Vagina (tissue), 2 donors: ENCODE data around the gene TP53TG5. TPM values are rescaled to one million over a fixed set of nuclear protein-coding genes. Genes with fewer than 3 reads are reported as not detected.
A peak's percentile ranks its signal among the peaks of the same experiment; 100 is the strongest.

Source experiments
- DNase-seq, 2 donors: peaks; one replicate each; pipeline ENCODE4 v3.0.0-alpha.2; 2017; ENCODE audit errors: extremely low spot score in 2 of 2
- H3K27ac ChIP-seq: fragments of 200-600 bp; sonication (generic); one replicate; pipeline ENCODE4 v1.5.1; 2019
- H3K27me3 ChIP-seq: fragments of 200-600 bp; sonication (generic); one replicate; pipeline ENCODE4 v1.5.1; 2019
- H3K36me3 ChIP-seq, 2 donors: fragments of 200-600 bp; sonication (generic); one replicate each; pipeline ENCODE4 v1.5.1; 2017 to 2019
- H3K4me1 ChIP-seq: fragments of 200-600 bp; sonication (generic); one replicate; pipeline ENCODE4 v1.5.1; 2019
- H3K4me3 ChIP-seq, 2 donors: fragments of 200-600 bp; sonication (generic); 1 replicate in 1 of 2; 2 replicates in 1 of 2; pipeline ENCODE4 v1.5.1; 2016 to 2019
- H3K9me3 ChIP-seq: fragments of 200-600 bp; sonication (generic); one replicate; pipeline ENCODE4 v1.5.1; 2019
- POLR2A ChIP-seq, 2 donors: fragments of 450-650 bp; IDR thresholded peaks; one replicate each; pipeline ENCODE4 v1.6.1; 2017; ENCODE audit warnings: antibody characterized with exemption in 2 of 2, mild to moderate bottlenecking in 2 of 2, moderate library complexity in 2 of 2
- POLR2AphosphoS5 ChIP-seq, 2 donors: sonication (generic); formaldehyde crosslinking; IDR thresholded peaks; one replicate each; pipeline ENCODE4 v1.9.0; 2017; ENCODE audit warnings: antibody characterized with exemption in 2 of 2, mild to moderate bottlenecking in 2 of 2, low read depth in 1 of 2; ENCODE audit not compliant: insufficient read depth in 1 of 2
- intact Hi-C: fragments of 100-400 bp; cut with DNase I; formaldehyde crosslinking; loops from one replicate; pipeline ENCODE4 v1.15.1; 2023
- total RNA-seq: library from RNA; depleted of rRNA; stranded (reverse); fragments of >200 nt; gene quantifications from one replicate; pipeline ENCODE4 v1.2.3, GENCODE V29; 2016
- TF ChIP-seq, protein P1 (sequence below), 3 experiments: fragments of 450-650 bp in 2 of 3; fragments of 200-600 bp in 1 of 3; sonication (generic) in 1 of 3; IDR thresholded peaks; one replicate each; pipeline ENCODE4 v1.5.1; 2017 to 2019; ENCODE audit warnings: antibody characterized with exemption in 3 of 3, mild to moderate bottlenecking in 2 of 3, moderate library complexity in 2 of 3

TP53TG5 gene
- total RNA-seq, 1 donor from 2014 or later = not detected

GRCh38 chr20:45390931-45391330, 12.8 kb upstream of the TP53TG5 start:
- TF ChIP-seq POLR2AphosphoS5 (IDR thresholded peaks at IDR 0.05; ENCODE audit: insufficient read depth in 1 of 2, low read depth in 1 of 2) = no peak
- TF ChIP-seq POLR2A (IDR thresholded peaks at IDR 0.05) = no peak

DNA sequence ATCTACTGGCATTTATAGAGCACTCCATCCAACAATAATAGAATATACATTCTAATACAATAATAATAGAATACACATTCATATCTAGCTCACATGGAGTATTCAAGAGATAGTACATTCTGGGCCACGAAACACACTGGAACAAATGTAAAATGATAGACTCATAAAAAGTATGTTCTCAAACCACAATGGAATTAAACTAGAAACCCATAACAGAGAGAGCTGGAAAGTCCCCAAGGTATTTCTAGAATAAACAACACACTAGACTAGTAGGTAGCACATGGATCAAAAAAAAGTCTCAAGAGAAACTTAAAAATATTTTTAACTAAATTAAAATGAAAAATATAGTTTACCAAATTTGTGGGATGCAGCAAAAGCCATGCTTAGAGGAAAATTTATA, 9.1 kb upstream of the TP53TG5 start:
- no peak for DNase-seq
- Histone ChIP-seq H3K27ac (no peak overlapping the region), H3K4me3 (no peak overlapping the region), H3K4me1 (no peaks in the 10 kb centered on the region), H3K36me3 (no peaks in the 10 kb centered on the region), H3K9me3 (no peaks in the 10 kb centered on the region), H3K27me3 (no peaks in the 10 kb centered on the region)
- TF ChIP-seq POLR2A (IDR thresholded peaks at IDR 0.05) = no peak
- intact Hi-C loops = no loop called here

More at GRCh38 chr20:45390931-45391330, 12.8 kb upstream of the TP53TG5 start:
- intact Hi-C loops = no loop called here
- no peaks in the 10 kb centered on the region for H3K27me3 ChIP-seq
- H3K27ac ChIP-seq = no peak overlapping the region
- H3K9me3 ChIP-seq = no peaks in the 10 kb centered on the region
- H3K36me3 ChIP-seq = no peaks in the 10 kb centered on the region
- no peaks in the 10 kb centered on the region for H3K4me1 ChIP-seq
- no peak overlapping the region for H3K4me3 ChIP-seq
- DNase-seq = no peak

DNA sequence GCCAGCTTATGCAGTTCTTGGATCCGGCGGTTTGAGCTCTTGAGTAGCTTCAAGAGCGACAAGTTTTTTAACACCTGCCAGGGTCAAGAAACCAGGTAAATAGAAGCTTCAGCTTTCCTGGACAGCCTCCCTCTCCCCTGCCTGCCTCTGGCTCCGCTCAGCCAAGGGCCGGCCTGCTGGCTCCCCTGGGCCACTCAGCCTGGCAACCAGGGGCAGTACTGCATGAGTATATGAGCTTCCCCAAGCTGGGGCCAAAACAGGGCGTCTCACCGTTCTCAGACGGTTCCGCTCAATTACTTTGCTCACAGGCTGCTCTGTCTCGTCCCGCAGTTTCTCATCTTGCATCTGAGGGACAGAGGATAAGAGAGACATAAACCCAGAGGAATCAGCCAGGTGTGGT, 856 bp downstream of the TP53TG5 start:
- no peak for TF ChIP-seq POLR2AphosphoS5 (IDR thresholded peaks at IDR 0.05; ENCODE audit: insufficient read depth in 1 of 2, low read depth in 1 of 2)
- TF ChIP-seq, protein P1, sequence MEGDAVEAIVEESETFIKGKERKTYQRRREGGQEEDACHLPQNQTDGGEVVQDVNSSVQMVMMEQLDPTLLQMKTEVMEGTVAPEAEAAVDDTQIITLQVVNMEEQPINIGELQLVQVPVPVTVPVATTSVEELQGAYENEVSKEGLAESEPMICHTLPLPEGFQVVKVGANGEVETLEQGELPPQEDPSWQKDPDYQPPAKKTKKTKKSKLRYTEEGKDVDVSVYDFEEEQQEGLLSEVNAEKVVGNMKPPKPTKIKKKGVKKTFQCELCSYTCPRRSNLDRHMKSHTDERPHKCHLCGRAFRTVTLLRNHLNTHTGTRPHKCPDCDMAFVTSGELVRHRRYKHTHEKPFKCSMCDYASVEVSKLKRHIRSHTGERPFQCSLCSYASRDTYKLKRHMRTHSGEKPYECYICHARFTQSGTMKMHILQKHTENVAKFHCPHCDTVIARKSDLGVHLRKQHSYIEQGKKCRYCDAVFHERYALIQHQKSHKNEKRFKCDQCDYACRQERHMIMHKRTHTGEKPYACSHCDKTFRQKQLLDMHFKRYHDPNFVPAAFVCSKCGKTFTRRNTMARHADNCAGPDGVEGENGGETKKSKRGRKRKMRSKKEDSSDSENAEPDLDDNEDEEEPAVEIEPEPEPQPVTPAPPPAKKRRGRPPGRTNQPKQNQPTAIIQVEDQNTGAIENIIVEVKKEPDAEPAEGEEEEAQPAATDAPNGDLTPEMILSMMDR (IDR thresholded peaks at IDR 0.05) = no peak
- TF ChIP-seq POLR2A (IDR thresholded peaks at IDR 0.05) = no peak
- H3K27ac ChIP-seq = no peak overlapping the region
- H3K4me3 ChIP-seq = no peak overlapping the region
- intact Hi-C loops = no loop called here
- H3K36me3 ChIP-seq = no peaks in the 10 kb centered on the region
- DNase-seq = no peak
- H3K27me3 ChIP-seq = no peaks in the 10 kb centered on the region
- H3K4me1 ChIP-seq = peaks cover 15% of the 10 kb centered on the region
- H3K9me3 ChIP-seq = no peaks in the 10 kb centered on the region

- intact Hi-C loops = loop anchor here (5.0 kb wide), 1 partner anchor 57 kb away; no protein-coding TSS in a partner anchor
Measured at GRCh38 chr20:45374966-45375365, 3.2 kb downstream of the TP53TG5 start.

GRCh38 chr20:45374101-45374467, 4.0 kb downstream of the TP53TG5 start:
- Histone ChIP-seq H3K27ac (peak overlapping the region; percentile 83), H3K9me3 (no peaks in the 10 kb centered on the region), H3K4me1 (peaks cover 16% of the 10 kb centered on the region), H3K4me3 (peak overlapping the region; percentile 45 to 46), H3K27me3 (no peaks in the 10 kb centered on the region), H3K36me3 (no peaks in the 10 kb centered on the region)
- peak in 1 of 2 donors; percentile 65 for DNase-seq
- intact Hi-C loops = loop anchor here (5.0 kb wide), 1 partner anchor 58 kb away; no protein-coding TSS in a partner anchor
- TF ChIP-seq, protein P1 (IDR thresholded peaks at IDR 0.05) = peak in 1 of 3 experiments; percentile 10
- no peak for TF ChIP-seq POLR2A (IDR thresholded peaks at IDR 0.05)
- TF ChIP-seq POLR2AphosphoS5 (IDR thresholded peaks at IDR 0.05; ENCODE audit: insufficient read depth in 1 of 2, low read depth in 1 of 2) = no peak

More at GRCh38 chr20:45374966-45375365, 3.2 kb downstream of the TP53TG5 start:
- no peak overlapping the region for H3K4me3 ChIP-seq
- H3K27ac ChIP-seq = no peak overlapping the region
- H3K9me3 ChIP-seq = no peaks in the 10 kb centered on the region
- TF ChIP-seq POLR2AphosphoS5 (IDR thresholded peaks at IDR 0.05; ENCODE audit: insufficient read depth in 1 of 2, low read depth in 1 of 2) = no peak
- TF ChIP-seq, protein P1 (IDR thresholded peaks at IDR 0.05) = no peak
- no peak for TF ChIP-seq POLR2A (IDR thresholded peaks at IDR 0.05)
- H3K4me1 ChIP-seq = peaks cover 16% of the 10 kb centered on the region
- peak in 1 of 2 donors; percentile 78 for DNase-seq
- H3K27me3 ChIP-seq = no peaks in the 10 kb centered on the region
- no peaks in the 10 kb centered on the region for H3K36me3 ChIP-seq

DNA sequence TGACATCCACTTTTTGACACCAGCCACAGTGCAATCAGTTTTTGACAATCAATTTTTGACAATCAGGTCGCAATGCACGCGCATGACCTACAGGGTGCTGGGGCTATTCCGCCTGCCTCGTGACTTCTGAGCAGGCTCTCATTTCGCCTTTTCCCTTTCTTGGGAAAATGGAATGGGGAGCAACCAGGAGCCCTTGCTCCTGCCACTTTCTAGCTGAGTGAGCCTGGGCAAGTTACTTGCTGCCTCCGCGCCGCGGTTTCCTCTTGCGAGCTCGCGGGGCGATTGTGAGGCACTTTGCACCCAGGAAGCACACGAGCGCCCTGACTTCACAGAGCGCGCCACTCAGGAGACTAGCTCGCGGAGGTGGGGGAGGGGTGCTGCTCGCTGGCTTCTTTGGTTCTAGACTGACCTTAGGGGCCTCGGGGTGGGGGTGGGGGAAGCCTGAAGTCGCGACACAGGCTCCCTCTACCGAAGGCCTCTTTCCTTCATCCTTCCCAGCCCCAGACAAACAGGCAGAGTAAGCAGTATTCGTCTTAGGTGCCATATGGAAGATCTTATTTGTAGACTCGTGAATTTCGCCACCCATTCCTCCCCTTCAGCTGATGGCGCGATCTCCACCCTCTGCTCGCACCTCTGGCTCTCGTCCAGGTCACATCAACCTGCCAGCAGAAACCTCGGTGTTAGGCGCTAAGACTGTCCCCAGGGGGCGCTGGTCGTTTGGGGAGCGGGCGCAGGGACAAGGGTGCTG, 4.6 kb downstream of the TP53TG5 start:
- H3K9me3 ChIP-seq = no peaks in the 10 kb centered on the region
- peak overlapping the region; percentile 83 for H3K27ac ChIP-seq
- peak overlapping the region; percentile 45 to 46 for H3K4me3 ChIP-seq
- TF ChIP-seq POLR2A (IDR thresholded peaks at IDR 0.05) (no peak), POLR2AphosphoS5 (IDR thresholded peaks at IDR 0.05; ENCODE audit: insufficient read depth in 1 of 2, low read depth in 1 of 2) (peak; percentile 34 to 67)
- TF ChIP-seq, protein P1 (IDR thresholded peaks at IDR 0.05) = peak; percentile 49 to 94 (median 76)
- intact Hi-C loops = loop anchor here (5.0 kb wide), 1 partner anchor 59 kb away; no protein-coding TSS in a partner anchor
- peaks cover 16% of the 10 kb centered on the region for H3K4me1 ChIP-seq
- H3K27me3 ChIP-seq = no peaks in the 10 kb centered on the region
- no peaks in the 10 kb centered on the region for H3K36me3 ChIP-seq
- peak in 1 of 2 donors; percentile 88 for DNase-seq
